Measurements from ENCODE around the gene TAF11L11.
"Not testable (repeated sequence)": the region's sequence is repeated elsewhere in the genome, so short reads cannot be mapped to it uniquely, and the experiment has no call there.

TAF11L11 gene

GRCh38 chr5:17603880-17604279 is at the start of gene TAF11L11:
TAF11L11 (plus strand) TSS chr5:17604183.
- not testable (repeated sequence) for DNase-seq (ENCODE audit: low read depth, low spot score)

DNA sequence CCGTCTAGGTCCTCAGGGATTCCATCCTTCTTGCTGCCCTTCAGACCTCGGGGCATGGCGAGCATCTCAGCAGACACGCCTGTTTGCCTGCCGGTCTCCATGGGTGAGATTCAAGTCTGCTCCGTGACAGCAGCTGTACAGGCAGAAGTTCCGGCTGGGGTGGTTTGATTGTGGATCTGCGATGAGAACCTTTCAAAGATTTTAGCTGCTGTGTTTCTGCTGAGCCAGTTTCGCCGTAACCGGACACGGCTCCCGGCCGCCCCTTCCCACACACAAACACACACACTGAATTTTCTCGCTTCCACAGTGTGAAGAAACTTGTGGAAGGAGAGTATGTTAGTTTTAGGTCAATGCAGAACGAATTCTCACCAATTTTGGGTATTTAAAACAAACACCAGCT is 18.3 kb upstream of the TAF11L11 start, which contains the start of gene TAF11L7:
Gene TAF11L7 (minus strand): TSS at position 101 of the 400 bp plus-strand sequence.
- DNase-seq (ENCODE audit: low read depth, low spot score) = not testable (repeated sequence)

GRCh38 chr5:17590860-17591259 is 13.1 kb upstream of the TAF11L11 start, which contains the start of gene TAF11L8:
TAF11L8 (minus strand) TSS chr5:17590960.
- not testable (repeated sequence) for DNase-seq (ENCODE audit: low read depth, low spot score)

DNA sequence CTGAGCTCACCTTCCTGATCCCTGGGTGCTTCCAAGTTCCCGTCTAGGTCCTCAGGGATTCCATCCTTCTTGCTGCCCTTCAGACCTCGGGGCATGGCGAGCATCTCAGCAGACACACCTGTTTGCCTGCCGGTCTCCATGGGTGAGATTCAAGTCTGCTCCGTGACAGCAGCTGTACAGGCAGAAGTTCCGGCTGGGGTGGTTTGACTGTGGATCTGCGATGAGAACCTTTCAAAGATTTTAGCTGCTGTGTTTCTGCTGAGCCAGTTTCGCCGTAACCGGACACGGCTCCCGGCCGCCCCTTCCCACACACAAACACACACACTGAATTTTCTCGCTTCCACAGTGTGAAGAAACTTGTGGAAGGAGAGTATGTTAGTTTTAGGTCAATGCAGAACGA is 9.7 kb upstream of the TAF11L11 start, which contains the start of gene TAF11L9:
Gene TAF11L9 (minus strand): TSS at position 140 of the 400 bp plus-strand sequence.
- not testable (repeated sequence) for DNase-seq (ENCODE audit: low read depth, low spot score)

GRCh38 chr5:17597728-17598127 is 6.3 kb upstream of the TAF11L11 start, which contains the start of gene TAF11L10:
TAF11L10 (minus strand) TSS chr5:17597828.
- not testable (repeated sequence) for DNase-seq (ENCODE audit: low read depth, low spot score)

DNA sequence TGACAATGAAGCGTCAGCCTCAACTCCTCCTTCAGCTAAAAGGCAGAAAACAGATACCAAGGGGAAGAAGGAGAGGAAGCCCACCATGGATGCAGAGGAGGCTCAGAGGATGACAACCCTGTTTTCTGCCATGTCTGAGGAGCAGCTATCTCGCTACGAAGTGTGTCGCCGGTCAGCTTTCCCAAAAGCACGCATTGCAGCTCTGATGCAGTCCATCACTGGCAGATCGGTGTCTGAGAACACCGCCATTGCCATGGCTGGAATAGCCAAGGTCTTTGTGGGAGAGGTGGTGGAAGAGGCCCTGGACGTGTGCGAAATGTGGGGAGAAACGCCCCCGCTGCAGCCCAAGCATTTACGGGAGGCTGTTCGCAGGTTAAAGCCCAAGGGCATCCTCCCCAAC is 968 bp downstream of the TAF11L11 start:
- DNase-seq (ENCODE audit: low read depth, low spot score) = no peak

DNA sequence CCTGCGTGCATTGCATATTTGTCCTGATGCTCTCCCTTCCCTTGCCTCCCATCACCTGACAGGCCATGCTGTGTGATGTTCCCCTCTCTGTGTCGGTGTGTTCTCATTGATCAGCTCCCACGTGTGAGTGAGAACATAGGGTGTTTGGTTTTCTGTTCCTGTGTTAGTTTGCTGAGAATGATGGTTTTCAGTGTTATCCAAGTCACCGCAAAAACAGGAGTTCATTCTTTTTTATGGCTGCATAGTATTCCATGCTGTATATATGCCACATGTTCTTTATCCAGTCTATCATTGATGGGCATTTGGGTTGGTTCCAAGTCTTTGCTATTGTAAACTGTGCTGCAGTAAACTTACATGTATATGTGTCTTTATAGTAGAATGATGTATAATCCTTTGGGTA is 3.5 kb downstream of the TAF11L11 start:
- DNase-seq (ENCODE audit: low read depth, low spot score) = not testable (repeated sequence)

DNA sequence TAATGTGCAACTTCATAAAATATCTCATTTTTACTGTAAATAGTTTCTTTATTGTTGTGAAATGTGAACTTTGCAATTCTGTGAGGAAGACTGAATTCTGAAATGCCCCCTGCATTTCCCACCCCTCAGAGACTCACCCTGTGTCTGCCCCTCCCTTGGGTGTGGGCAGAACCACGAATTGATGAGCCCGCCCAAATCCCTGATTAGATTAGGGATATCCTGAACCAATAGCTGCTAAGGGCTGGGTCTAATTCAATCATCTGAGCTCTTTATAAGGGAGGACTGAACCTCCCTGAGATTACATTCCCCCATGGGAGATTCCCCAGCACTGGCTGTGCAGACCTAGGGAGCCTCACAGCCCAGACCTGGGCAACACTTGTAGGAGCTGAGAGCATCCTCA is 6.1 kb downstream of the TAF11L11 start, which contains the start of gene TAF11L12:
Gene TAF11L12 (plus strand): TSS at position 301 of the 400 bp plus-strand sequence.
- DNase-seq (ENCODE audit: low read depth, low spot score) = not testable (repeated sequence)

GRCh38 chr5:17614872-17615605 is 11.1 kb downstream of the TAF11L11 start:
- no peak for DNase-seq (ENCODE audit: low read depth, low spot score)

DNA sequence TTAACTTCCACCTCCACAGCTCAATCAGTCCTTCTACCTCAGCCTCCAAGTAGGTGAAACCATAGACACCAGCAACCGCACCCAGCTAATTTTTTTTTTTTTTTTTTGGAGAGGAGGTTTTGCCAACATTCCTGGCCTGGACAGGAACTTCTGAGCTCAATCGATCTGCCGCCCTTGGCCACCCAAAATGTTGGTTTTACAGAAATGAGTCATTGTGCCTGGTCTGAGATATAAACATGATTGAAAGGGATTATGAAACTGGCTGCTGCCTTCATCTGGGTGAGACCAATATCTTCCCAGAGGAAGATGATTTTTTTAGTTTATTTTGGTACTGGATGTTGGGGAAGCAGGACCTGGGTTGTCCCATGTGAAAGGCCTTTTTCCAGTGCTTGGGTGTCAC is 15.4 kb downstream of the TAF11L11 start:
- DNase-seq (ENCODE audit: low read depth, low spot score) = no peak

GRCh38 chr5:17620627-17621026 is 16.6 kb downstream of the TAF11L11 start:
- DNase-seq (ENCODE audit: low read depth, low spot score) = no peak

DNA sequence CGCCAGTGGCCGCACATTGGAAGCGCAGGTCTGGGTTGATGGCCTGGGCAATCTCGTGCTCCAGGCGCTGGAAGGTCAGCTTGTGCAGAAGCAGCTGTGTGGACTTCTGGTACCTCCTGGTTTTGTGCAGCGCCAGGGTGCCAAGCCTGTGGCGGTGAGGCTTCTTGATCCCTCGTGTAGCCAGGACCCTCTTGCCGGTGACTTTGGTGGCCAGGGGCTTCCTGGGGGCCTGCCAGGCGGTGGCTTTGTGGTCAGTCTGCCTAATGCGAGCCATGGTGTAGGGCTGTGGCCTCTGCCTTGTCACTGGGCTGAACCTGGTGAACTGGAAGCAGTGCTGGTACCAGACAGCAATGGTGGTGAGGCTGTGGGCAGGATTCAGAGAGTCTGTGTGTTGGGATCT is 21.7 kb downstream of the TAF11L11 start:
- DNase-seq (ENCODE audit: low read depth, low spot score) = no peak

DNA sequence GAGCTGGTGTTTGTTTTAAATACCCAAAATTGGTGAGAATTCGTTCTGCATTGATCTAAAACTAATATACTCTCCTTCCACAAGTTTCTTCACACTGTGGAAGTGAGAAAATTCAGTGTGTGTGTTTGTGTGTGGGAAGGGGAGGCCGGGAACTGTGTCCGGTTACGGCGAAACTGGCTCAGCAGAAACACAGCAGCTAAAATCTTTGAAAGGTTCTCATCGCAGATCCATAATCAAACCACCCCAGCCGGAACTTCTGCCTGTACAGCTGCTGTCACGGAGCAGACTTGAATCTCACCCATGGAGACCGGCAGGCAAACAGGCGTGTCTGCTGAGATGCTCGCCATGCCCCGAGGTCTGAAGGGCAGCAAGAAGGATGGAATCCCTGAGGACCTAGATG is 27.8 kb downstream of the TAF11L11 start, which contains the start of gene TAF11L13:
Gene TAF11L13 (plus strand): TSS at position 301 of the 400 bp plus-strand sequence.
- DNase-seq (ENCODE audit: low read depth, low spot score) = not testable (repeated sequence)

DNA sequence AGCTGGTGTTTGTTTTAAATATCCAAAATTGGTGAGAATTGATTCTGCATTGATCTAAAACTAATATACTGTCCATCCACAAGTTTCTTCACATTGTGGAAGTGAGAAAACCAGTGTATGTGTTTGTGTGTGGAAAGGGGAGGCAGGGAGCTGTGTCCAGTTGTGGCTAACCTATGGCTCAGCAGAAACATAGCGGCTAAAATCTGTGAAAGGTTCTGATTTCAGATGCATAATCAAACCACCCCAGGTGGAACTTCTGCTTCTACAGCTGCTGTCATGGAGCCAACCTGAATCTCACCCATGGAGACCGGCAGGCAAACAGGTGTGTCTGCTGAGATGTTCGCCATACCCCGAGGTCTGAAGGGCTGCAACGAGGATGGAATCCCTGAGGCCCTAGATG is 30.2 kb downstream of the TAF11L11 start, which contains the start of gene TAF11L14:
Gene TAF11L14 (plus strand): TSS at position 301 of the 400 bp plus-strand sequence.
- DNase-seq (ENCODE audit: low read depth, low spot score) = no peak

DNA sequence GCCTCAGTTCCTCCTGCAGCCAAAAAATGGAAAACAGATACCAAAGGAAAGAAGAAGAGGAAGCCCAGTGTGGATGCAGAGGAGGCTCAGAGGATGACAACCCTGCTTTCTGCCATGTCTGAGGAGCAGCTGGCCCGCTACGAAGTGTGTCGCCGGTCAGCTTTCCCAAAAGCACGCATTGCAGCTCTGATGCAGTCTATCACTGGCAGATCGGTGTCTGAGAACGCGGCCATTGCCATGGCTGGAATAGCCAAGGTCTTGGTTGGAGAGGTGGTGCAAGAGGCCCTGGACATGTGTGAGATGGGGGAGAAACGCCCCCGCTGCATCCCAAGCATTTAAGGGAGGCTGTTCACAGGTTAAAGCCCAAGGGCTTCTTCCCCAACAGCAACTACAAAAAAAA is 45.2 kb downstream of the TAF11L11 start:
- not testable (repeated sequence) for DNase-seq (ENCODE audit: low read depth, low spot score)

DNA sequence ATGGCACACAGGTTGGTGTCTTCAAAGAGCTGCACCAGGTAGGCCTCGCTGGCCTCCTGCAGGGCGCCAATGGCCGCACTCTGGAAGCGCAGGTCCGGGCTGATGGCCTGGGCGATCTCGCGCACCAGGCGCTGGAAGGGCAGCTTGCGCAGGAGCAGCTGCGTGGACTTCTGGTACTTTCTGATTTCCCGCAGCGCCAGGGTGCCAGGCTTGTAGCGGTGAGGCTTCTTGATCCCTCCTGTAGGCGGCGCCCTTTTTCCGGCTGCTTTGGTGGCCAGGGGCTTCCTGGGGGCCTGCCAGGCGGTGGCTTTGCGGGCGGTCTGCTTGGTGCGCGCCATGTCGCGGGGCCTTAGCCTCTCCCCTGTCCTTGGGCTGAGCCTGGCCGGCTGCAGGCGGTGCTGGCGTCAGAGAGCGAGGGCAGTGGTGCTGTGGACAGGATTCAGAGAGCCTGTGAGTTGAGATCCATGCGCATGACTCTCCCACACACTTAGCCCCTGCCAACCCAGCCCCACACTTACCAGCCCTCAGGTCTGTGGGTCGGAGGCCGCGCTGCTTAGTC is 51.3 kb downstream of the TAF11L11 start:
- not testable (repeated sequence) for DNase-seq (ENCODE audit: low read depth, low spot score)
